T-helper 22 cell (primary cell): Measurements from ENCODE around the gene ADIPOR2.

Source experiments
- DNase-seq: peaks from one replicate; pipeline ENCODE4 v3.0.0-alpha.2; 2020; ENCODE audit warnings: low read depth

The ADIPOR2 gene

DNA sequence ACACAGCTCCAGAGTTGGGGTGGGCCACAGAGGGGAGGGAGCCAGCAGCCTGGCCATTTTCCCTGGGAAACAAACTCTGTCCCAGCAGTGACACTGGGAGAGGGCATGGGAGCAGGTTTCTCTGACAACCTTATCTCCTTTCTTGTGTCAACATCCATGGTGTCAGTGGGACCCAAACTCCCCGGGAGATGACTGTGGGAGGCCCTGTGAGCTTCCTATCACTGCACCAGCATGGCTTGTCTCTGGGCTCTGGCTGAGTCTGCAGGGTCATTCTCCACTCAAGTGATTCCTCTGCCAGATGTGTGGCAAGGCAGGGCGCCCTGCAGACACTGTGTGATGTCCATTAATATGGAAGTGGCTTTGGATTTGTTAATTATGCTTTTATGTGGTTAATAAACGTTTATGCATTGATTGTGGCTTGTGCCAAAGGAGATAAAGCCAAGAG, 139.6 kb downstream of the ADIPOR2 start:
- DNase-seq: no peak

DNA sequence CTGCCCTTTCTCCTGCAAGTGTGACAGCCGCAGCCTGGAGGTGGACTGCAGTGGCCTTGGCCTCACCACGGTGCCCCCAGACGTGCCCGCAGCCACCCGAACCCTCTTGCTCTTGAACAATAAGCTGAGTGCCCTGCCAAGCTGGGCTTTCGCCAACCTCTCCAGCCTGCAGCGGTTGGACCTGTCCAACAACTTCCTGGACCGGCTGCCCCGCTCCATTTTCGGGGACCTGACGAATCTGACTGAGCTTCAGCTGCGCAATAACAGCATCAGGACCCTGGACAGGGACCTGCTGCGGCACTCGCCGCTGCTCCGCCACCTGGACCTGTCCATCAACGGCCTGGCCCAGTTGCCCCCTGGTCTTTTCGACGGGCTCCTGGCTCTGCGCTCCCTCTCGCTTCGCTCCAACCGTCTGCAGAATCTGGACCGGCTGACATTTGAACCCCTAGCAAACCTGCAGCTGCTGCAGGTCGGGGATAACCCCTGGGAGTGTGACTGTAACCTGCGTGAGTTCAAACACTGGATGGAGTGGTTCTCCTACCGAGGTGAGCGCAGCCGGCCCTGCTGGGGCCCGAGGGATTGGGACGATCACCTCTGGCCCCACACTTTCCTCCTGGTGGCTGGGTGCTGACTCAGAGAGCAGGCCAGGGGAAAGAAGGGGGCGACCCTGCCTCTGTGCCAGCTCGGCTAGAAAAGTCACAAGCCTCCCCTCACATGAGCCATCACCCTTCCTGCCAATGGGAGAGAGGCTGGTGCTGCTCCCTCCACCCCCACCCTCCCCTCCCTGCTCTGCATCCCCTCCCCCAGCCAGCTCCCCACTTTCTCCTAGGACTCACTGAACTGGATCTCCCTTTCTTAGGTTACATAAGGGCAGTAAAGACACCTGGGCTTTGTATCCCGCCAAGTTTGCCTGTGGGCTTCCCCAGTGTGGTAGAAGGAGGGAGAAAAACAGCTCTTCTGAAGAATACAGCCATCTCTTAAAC, 140.4 kb downstream of the ADIPOR2 start:
- no peak for DNase-seq

DNA sequence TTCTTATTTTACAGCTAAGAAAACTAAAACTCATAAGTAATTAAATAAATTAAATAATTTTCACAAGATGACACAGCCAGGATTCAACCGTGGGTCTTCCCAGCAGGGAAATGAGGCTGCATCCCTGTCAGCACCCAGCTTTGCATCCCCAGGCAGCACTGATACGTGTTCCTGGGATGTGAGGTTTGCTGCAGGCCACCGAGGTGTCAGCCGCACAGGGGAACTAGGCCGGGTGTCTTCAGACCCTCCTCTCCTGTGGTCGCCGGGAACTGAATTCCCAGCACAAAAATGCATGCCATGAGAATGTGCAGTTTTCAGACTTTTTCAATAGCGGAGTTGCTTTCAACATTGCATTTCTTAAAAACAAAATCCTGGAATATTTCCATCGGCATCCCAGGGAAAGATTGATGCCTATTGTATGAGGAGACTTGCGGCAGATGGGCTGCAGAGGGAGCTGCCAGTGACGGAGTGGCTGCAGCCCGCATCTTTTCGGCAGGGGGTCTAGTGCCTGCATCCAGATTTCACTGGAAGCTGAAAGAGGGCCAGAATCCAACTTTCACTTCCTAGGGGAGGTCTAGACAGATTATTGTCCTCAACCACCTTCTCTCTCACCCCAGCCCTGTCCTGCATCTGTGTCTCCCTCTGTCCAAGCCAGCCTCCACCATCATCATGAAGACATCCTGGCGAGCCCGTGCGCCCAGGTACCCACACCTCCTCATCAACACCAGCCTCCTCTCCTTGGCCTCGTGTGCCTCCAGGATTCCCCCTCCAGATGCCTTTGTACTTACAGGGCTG, 142.1 kb downstream of the ADIPOR2 start:
- DNase-seq: no peak

DNA sequence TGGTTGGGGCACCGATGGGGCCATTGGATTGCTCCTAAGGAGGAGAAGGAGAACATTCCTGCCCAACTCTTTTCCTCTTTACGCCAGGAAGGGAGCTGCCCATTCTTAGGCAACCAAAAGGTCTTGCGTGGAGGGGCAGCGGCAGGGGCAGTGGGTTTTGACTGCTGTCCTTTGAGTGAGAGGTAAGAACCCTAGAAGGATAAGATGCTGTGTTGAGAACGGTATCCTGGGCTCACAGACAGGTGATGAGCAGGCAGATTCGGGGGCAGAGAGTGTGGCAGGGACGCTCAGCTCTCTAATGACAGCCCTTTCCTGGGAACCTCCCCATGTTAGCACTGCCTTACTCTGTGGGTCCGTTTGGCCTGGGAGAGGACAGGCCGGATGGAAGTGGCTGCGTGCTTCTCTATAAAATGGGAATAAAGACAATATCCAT, 142.7 kb downstream of the ADIPOR2 start:
- DNase-seq: no peak

DNA sequence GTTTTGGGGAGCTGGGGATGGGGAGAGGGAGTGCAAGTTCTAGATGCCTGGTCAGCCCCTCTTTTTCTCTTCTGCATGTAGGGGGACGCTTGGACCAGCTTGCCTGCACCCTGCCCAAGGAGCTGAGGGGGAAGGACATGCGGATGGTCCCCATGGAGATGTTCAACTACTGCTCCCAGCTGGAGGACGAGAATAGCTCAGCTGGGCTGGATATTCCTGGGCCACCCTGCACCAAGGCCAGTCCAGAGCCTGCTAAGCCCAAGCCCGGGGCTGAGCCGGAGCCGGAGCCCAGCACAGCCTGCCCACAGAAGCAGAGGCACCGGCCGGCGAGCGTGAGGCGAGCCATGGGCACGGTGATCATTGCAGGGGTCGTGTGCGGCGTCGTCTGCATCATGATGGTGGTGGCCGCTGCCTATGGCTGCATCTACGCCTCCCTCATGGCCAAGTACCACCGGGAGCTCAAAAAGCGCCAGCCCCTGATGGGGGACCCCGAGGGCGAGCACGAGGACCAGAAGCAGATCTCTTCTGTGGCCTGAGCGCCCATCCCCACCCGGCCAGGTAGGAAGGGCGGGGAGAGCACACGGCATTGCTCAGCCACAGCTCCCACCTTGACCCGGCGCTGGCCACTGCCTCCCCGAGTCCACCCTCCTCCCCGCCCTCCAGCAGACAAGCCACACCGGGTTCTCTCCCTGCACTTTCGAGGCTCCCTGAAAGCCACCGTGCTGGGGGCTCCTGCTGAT, 143.5 kb downstream of the ADIPOR2 start:
- no peak for DNase-seq

DNA sequence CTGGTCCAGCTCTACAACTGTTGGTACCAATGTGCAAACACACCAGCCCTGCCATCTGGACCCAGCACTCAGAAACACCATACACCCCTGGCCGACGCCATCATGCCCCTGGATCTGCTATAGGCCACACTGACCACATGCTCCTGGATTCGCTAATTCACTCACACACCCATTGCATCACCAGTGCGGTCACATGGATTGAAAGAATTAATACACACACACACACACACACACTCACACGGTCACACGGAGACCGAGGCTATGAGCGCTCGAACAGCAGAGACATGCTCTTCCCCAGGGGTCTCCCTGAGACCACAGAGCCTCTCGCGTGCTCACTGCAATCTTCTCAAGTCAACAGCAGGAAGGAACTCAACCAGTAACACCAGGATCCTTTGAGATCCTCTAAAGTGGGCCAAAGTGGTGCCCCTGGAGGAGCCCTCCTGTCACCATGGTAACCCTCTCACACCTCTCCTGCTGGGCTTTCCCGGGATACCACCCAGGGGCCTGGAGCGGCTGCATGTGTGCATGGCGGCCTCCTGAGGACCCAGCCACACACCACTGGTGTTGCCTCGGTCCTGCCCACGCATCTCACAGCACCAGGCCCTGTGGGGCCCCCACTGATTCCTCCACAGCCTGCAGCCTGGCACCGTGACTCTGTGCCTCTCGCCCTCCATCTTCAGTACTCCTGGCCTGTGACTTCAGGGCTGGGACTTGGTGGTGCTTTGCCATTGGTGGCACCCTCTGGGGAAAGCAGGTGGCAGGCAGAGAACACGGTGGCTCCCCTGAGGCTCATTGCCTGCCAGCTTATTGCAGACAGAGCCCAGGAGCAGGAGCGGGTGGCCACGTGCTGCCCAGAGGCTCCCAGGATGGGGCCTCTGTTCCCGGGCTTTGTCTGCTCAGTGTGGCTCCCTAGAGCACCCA, 144.6 kb downstream of the ADIPOR2 start:
- DNase-seq: no peak

DNA sequence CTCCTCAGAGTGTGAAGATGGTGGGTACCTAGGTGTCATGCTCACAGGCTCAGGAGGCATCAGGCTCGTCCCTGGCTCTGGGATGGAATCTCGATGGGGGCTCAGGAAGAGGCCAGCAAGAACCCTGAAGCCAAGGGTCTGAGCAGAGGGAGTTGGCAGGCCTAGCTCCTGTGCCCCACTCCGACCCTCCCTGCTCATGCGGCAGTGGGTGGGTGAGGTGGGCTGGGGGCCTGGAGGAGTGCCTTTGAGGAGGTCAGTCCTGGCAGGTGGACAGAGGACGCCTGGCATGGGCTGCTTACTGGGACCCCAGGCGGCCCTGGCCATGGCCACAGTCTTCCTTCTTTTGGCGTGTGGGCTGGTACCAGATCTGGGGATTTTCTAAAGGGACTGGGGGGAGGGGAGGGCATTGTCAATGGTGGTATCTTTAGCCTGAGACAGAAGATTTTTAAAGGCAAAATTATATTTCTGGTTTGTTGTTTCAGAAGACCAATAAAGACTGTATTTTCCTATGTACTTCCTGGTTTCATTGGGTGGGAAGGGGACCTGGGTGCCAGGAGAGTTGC, 145.5 kb downstream of the ADIPOR2 start:
- DNase-seq: no peak

DNA sequence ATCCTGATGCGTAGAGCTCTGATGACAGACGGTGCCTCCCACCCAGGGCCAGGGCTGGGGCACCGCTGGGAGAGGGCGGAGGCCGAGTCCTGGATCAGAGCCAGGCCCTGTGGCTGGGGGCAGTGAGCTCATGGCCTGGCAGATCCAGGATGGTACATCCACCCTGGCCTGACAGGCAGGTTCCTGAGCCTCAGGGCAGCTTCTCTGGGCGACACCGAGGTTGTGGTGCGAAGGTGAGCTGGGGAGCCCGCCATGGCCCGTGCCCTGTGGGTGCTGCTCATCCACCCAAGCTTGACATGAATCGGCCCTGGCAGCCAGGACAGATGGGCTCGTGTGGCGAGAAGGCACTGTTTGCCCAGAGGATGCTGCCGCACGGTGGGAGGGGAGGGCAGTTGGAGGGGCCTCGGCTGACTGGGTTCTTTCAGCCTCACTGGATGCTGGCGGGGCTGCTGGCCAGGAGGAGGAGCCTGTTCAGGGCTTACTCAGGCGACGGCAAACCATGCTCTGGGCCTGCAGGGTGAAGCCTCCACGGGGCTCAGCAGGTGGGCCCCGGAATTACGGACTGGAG, 146.1 kb downstream of the ADIPOR2 start:
- no peak for DNase-seq

DNA sequence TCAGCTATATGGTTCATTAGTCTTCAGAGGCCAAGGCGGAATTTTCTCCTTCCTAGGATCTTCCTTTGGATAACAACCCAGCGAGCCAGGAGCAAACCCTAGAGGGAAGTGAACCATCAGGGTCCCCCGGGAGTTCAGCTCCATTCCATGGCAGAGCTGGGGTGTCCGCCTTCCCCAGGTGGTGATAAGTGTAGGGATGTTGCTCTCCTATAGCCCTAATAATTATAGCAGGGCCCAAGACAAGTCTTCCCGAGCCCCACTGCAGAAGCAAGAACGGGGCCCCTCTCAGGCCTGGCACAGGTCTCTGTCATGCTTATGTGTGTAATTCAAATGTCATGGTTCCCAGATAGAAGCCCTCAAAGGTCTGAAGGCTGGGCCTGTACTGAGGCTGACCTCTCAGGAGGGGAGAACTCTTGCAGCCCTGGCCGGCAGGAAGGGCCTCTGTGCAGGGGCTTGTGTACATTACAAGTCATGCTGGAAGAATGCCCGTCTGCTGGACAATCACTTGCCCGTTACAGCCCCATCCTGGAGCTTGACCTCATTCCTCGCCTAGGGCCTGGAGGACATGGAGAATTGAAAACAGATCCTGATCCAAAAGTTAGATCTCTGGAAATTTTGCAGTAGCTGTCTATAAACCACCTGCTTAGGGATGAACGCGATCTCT, 146.8 kb downstream of the ADIPOR2 start:
- no peak for DNase-seq
